Calu3 (cell line): ENCODE data around the gene CASS4. TPM values are rescaled to one million over a fixed set of nuclear protein-coding genes. Genes with fewer than 3 reads are reported as not detected.

Source experiments
- BruUV-seq: library from RNA; stranded (reverse); fragments of 400-500 nt; replicated peaks from 2 replicates; lab custom pipeline; 2021; lab: Mats Ljungman, UMichigan
- CTCF ChIA-PET: fragments of 300-600 bp; sonication (Branson Sonifier 250); formaldehyde crosslinking; loops from one replicate; lab custom pipeline; 2022; ENCODE audit warnings: antibody characterized with exemption; lab: Charles Lee
- DNase-seq: peaks from one replicate; pipeline ENCODE4 v3.0.0; 2022
- H3K27ac Mint-ChIP-seq: one replicate; pipeline ENCODE4 v1.8.0; 2022; ENCODE audit warnings: mixed read lengths; ENCODE audit not compliant: unreplicated experiment
- H3K27me3 Mint-ChIP-seq: one replicate; pipeline ENCODE4 v1.8.0; 2022; ENCODE audit warnings: mixed read lengths; ENCODE audit not compliant: unreplicated experiment
- H3K36me3 Mint-ChIP-seq: one replicate; pipeline ENCODE4 v1.8.0; 2022; ENCODE audit warnings: mild to moderate bottlenecking, moderate library complexity, mixed read lengths; ENCODE audit not compliant: insufficient read depth, unreplicated experiment
- H3K4me1 Mint-ChIP-seq: one replicate; pipeline ENCODE4 v1.8.0; 2022; ENCODE audit warnings: mild to moderate bottlenecking, low read depth, mixed read lengths; ENCODE audit not compliant: unreplicated experiment
- H3K4me3 Mint-ChIP-seq: one replicate; pipeline ENCODE4 v1.8.0; 2022; ENCODE audit warnings: mild to moderate bottlenecking, low read depth, moderate library complexity, mixed read lengths; ENCODE audit not compliant: unreplicated experiment
- H3K9me3 Mint-ChIP-seq: one replicate; pipeline ENCODE4 v1.8.0; 2022; ENCODE audit warnings: low read depth, mixed read lengths; ENCODE audit not compliant: unreplicated experiment
- intact Hi-C: fragments of 100-400 bp; cut with micrococcal nuclease; formaldehyde crosslinking; loops from one replicate; pipeline ENCODE4 v1.10.0; 2022; ENCODE audit not compliant: unreplicated experiment
- total RNA-seq: library from RNA; stranded (reverse); gene quantifications from 2 replicates; pipeline ENCODE4 v1.2.3, GENCODE V29; 2022
- TF ChIP-seq, protein P1 (sequence below): fragments of 200-600 bp; IDR thresholded peaks from one replicate; pipeline ENCODE4 v1.8.0; 2022; ENCODE audit warnings: antibody characterized with exemption; ENCODE audit not compliant: unreplicated experiment

The CASS4 gene
- total RNA-seq, 1 experiment from 2014 or later = 0.24 TPM

DNA sequence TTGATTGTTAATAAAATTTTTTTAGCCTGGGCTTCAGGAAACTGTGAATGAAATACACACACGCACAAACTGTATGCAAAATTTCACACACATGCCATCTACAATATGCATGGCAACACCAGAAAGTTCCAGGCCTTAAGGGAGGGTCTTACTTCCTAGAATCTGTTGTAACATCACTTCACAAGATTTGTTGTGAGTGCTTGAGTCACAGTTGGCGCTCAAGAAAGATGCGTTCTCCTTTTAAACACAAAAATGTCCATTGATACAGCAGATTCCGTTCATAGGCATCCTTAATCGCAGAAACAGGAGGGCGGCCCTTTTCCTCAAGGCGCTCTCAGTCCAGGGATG lies 55.9 kb downstream of the CASS4 start:
- Mint-ChIP-seq H3K27me3 (no peaks in the 10 kb centered on the region), H3K9me3 (no peaks in the 10 kb centered on the region), H3K27ac (peak overlapping the region; percentile 98), H3K4me3 (peak overlapping the region; percentile 97), H3K36me3 (peaks cover 16% of the 10 kb centered on the region), H3K4me1 (peaks cover 12% of the 10 kb centered on the region)
- DNase-seq = no peak
- TSS peak; percentile 92 for BruUV-seq
- CTCF ChIA-PET = interaction anchor here (0.6 kb wide), 1 partner anchor 119 kb away, joined by 3 read pairs; no protein-coding TSS in a partner anchor
- intact Hi-C loops = loop anchor here (5.0 kb wide), 1 partner anchor 66 kb away; no protein-coding TSS in a partner anchor
- TF ChIP-seq, protein P1, sequence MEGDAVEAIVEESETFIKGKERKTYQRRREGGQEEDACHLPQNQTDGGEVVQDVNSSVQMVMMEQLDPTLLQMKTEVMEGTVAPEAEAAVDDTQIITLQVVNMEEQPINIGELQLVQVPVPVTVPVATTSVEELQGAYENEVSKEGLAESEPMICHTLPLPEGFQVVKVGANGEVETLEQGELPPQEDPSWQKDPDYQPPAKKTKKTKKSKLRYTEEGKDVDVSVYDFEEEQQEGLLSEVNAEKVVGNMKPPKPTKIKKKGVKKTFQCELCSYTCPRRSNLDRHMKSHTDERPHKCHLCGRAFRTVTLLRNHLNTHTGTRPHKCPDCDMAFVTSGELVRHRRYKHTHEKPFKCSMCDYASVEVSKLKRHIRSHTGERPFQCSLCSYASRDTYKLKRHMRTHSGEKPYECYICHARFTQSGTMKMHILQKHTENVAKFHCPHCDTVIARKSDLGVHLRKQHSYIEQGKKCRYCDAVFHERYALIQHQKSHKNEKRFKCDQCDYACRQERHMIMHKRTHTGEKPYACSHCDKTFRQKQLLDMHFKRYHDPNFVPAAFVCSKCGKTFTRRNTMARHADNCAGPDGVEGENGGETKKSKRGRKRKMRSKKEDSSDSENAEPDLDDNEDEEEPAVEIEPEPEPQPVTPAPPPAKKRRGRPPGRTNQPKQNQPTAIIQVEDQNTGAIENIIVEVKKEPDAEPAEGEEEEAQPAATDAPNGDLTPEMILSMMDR = no peak

DNA sequence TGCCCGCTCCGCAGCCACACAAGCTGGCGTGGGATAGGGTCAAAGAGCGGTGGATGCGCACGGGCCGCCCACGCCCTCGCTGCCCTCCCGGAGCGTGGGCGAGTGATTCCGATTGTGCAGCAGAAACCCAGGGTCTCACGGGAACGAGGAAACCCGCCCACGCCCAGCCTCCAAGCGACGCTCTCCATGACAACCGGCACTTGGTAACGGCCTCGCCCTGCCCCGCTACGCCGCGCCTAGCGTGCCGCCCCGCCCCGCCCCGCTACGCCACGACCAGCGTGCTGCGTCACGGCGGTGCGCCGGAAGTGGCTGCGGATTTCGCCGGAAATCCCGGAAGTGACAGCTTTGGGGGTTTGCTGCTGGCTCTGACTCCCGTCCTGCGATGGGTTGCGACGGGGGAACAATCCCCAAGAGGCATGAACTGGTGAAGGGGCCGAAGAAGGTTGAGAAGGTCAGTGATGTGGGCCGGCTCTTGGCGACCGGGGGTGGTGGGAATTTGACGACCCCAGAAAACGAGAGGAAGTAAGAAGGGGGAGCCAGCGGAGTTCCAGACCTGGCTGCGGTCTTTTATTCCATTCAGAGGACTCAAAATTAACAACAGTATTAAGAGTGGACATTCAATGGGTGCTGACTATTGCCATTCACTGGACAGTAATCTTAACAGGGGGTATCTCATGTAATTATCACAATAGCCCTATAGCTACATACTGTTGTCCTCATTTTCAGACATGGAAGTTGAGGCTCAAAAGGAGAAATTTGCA lies 56.4 kb downstream of the CASS4 start, which contains the start of gene RTF2:
RTF2 (plus strand) TSS at position 312 of the 761 bp plus-strand sequence; CDS start at position 383, 71 bp downstream.
- Mint-ChIP-seq H3K27me3 (no peaks in the 10 kb centered on the region), H3K36me3 (peaks cover 16% of the 10 kb centered on the region), H3K27ac (peak within 1 kb of the TSS; percentile 98), H3K4me3 (peak within 1 kb of the TSS; percentile 97), H3K4me1 (peaks cover 12% of the 10 kb centered on the region), H3K9me3 (no peaks in the 10 kb centered on the region)
- TSS peak; percentile 77 for BruUV-seq
- TF ChIP-seq, protein P1 = no peak
- peak; percentile 95 for DNase-seq
- intact Hi-C loops = loop anchor here (5.0 kb wide), 1 partner anchor 66 kb away; no protein-coding TSS in a partner anchor
- CTCF ChIA-PET = interaction anchor here (0.6 to 0.8 kb wide), 3 partner anchors 10 to 120 kb away, joined by 3 to 5 read pairs (median 3); no protein-coding TSS in a partner anchor

GRCh38 chr20:56469077-56469449 lies 57.0 kb downstream of the CASS4 start:
- H3K27me3 Mint-ChIP-seq = no peaks in the 10 kb centered on the region
- H3K4me1 Mint-ChIP-seq = peaks cover 12% of the 10 kb centered on the region
- BruUV-seq = no TSS peak
- peaks cover 16% of the 10 kb centered on the region for H3K36me3 Mint-ChIP-seq
- TF ChIP-seq, protein P1 = no peak
- H3K9me3 Mint-ChIP-seq = no peaks in the 10 kb centered on the region
- intact Hi-C loops = loop anchor here (5.0 kb wide), 1 partner anchor 67 kb away; no protein-coding TSS in a partner anchor
- peak overlapping the region; percentile 98 for H3K27ac Mint-ChIP-seq
- CTCF ChIA-PET = interaction anchor here (0.6 to 0.8 kb wide), 2 partner anchors 10 to 111 kb away, joined by 3 to 5 read pairs; no protein-coding TSS in a partner anchor
- peak overlapping the region; percentile 97 for H3K4me3 Mint-ChIP-seq
- DNase-seq = no peak

GRCh38 chr20:56483970-56484369 lies 71.9 kb downstream of the CASS4 start:
- Mint-ChIP-seq H3K27ac (no peak overlapping the region), H3K9me3 (no peaks in the 10 kb centered on the region), H3K36me3 (peaks cover 40% of the 10 kb centered on the region), H3K27me3 (no peaks in the 10 kb centered on the region), H3K4me3 (no peak overlapping the region), H3K4me1 (no peaks in the 10 kb centered on the region)
- intact Hi-C loops = no loop called here
- BruUV-seq = no TSS peak
- TF ChIP-seq, protein P1 = no peak
- CTCF ChIA-PET = no interaction called here
- DNase-seq = no peak
